Kidney capillary endothelial cell (primary cell): Measurements from ENCODE around the gene PREP.
"Not testable (repeated sequence)": the region's sequence is repeated elsewhere in the genome, so short reads cannot be mapped to it uniquely, and the experiment has no call there.

ENCODE experiments used
- DNase-seq: peaks from one replicate; pipeline ENCODE4 v3.0.0-alpha.2; 2018; ENCODE audit warnings: low spot score

Gene PREP

GRCh38 chr6:105344881-105345370 is 58.0 kb downstream of the PREP start:
- DNase-seq: no peak

DNA sequence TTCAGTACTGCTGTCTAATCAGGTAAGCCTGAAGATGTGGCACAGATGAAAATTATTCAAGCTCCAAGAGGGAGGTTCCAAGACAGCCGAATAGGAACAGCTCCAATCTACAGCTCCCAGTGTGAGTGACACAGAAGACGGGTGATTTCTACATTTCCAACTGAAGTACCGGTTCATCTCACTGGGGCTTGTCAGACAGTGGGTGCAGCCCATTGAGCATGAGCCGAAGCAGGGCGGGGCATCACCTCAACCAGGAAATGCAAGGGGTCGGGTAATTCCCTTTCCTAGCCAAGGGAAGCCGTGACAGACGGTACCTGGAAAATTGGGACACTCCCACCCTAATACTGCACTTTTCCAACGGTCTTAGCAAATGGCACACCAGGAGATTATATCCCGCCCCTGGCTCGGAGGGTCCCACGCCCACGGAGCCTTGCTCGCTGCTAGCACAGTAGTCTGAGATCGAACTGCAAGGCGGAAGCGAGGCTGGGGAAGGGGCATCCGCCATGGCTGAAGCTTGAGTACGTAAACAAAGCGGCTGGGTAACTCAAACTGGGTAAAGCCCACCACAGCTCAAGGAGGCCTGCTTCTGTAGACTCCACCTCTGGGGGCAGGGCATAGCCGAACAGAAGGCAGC is 64.4 kb downstream of the PREP start:
- DNase-seq: not testable (repeated sequence)

DNA sequence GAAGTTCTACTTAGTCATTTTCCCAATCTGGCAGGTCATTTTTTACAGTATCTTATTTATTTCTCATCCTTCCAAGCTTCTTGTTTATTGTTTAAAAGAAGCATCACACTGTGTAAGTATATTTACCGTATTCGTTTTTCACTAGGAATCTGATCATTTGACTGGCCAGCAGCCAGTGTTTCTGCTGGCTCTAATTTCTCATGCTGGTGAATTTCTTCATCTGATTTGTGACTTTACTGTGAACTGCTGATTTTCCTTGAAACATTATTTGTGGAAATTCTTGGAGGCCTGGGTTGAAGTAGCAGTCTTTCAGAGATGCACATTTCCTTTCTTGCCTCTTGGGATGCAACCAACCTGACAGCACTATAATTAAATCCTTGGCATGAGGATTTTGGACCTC is 65.9 kb downstream of the PREP start:
- no peak for DNase-seq

DNA sequence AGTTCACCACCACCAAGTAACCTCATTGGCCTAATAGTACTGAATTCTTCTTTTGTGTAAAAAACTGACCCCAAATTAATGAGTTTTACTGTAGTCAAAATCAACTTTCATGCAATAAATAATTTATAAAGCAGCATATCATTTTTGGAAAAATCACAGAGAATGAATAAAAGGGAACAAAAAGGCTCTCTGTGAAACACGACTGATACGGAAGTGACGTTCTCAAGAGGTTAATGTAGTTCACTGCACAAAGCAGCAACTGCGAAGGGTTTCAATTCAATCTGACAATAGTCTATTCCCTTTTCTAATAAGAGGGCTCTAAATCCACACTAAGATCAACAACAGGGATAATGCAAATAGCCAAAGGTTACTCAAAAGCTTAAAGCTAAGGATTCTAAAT is 70.3 kb downstream of the PREP start:
- no peak for DNase-seq

GRCh38 chr6:105331927-105332326 is 71.0 kb downstream of the PREP start:
- no peak for DNase-seq

DNA sequence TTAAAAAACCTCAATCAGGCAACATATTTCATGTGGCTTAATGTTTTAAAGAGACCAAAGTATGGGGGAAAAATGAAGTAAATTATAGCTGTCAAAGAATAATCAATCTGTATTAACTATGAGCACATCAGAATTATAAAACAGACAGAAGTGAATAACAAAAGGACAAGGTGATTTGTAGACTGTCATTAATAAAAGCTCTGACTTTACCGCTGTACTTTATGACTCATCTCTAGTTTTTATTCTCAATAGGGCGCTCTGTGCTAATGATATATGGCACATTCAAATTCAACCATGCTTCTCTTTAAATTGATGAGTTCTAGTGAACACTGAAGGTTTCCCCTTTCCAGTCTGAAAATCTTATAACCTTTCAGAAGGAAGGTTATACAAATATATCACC is 72.0 kb downstream of the PREP start:
- DNase-seq: no peak

- no peak for DNase-seq
These were observed 72.5 kb downstream of the PREP start for GRCh38 chr6:105330364-105330763.

GRCh38 chr6:105326833-105327770 is 75.8 kb downstream of the PREP start:
- no peak for DNase-seq

- no peak for DNase-seq
These were observed 76.7 kb downstream of the PREP start for GRCh38 chr6:105326216-105326615.

- no peak for DNase-seq
These were observed 78.4 kb downstream of the PREP start for GRCh38 chr6:105324386-105324950.

DNA sequence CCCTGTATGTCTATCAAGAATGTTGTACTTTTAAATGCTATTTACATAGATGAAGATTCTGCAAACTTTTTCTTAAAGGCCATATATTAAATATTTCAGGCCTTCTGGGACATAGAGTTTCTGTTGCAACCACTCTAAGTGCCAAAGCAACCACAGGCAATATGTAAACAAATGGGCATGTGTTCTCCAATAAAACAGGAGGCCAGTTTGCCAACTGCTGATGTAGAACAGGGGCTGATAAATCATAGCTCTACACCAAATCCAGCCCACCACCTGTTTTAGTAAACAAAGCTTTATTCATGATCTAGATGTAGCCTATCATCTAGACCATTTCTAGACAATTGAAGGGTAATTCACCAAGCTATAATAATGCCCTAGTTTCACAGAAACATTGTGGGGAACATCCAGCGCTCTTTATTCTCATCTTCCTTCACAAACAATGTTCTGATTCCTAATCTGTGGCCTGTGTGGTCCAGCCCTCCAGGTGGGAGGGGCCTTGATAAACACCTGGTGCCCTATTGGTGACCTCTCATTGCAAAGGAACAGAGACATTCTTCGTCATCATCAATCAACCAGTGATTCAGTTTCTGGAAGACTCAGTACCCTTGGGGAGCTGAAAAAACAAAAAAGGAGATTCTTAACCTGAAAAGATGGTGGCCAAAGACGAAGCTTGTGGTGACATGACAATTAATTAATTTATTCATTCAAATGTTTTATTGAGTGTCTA is 80.2 kb downstream of the PREP start:
- DNase-seq: no peak

- DNase-seq: no peak
These were observed 81.2 kb downstream of the PREP start for GRCh38 chr6:105321728-105322127.

DNA sequence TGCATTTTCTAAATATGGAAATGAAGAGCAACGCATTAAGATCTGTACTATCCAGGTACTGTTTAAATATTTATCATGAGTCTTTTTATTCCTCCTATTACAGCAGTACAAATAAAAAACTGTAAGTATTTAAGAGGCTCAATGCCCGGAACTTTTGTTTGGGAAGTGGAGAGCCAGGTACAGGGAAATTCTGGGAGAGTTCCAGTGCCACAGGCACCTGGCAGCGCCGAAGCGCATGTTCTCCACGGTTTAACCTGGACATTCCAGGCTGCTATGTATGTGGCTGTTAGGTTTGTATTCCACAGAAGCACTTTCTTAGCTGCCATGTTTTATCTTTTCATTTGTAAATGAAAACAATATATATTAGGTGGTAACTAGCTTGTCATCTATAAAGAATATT is 81.7 kb downstream of the PREP start:
- DNase-seq: no peak

GRCh38 chr6:105320765-105321164 is 82.1 kb downstream of the PREP start:
- DNase-seq: no peak

- DNase-seq: no peak
These were observed 82.6 kb downstream of the PREP start for GRCh38 chr6:105320271-105320670.

DNA sequence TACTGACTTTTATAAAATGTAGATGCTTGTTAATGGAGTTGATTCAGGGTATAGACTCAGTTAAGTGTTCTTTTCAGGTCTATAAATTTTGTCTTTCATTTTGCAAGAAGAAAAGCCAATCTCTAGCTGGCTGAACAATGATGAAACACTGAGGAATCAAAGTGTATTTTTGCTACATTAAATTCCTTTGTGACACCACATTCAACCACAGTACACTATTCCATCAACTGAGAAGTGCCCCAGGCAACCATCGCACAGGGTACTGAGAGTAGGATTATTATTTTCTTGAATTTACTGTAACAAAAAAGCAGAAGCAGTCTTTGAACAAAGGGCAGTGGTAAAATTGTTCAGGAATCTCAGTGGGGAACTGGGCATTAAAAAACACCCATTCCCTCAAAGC is 83.6 kb downstream of the PREP start:
- no peak for DNase-seq

DNA sequence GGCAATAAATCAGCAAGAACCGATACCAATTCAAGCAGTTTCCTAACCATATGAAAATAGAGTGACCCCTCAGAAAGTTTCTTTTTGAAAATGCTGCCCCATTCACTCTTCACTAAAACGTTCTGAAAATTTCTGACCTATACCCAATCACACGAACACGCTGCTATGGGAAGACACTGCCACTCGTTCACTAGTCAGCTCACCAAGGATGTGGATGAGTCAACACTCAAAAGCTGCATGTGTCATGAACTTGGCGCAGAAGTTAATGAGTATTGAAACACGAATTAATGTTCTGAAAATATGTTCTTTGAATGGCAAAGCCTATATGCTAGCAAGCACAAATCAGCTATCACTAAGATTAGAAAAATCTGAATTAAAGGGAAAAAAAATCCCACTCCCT is 84.2 kb downstream of the PREP start:
- DNase-seq: no peak

GRCh38 chr6:105317607-105318533 is 85.0 kb downstream of the PREP start:
- DNase-seq: no peak

DNA sequence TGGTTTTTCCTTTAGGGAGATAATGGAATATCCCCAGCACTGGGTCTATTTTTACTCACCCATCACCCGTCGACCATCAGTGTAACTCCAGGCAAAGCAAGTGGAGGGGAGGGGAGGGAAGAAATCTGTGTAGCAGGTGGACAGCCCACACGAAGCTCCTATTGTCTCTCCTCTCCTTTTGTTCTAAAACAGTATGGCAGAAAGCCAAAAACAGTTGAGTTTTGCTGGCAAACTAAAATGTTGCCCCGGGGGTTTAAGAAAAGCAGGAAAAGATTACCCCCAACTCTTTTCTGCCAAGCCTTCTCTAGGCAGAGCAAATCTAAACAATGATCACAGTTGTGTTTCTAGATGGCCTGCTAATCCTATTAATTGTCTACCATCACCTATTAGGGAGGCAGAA is 89.7 kb downstream of the PREP start:
- DNase-seq: no peak

DNA sequence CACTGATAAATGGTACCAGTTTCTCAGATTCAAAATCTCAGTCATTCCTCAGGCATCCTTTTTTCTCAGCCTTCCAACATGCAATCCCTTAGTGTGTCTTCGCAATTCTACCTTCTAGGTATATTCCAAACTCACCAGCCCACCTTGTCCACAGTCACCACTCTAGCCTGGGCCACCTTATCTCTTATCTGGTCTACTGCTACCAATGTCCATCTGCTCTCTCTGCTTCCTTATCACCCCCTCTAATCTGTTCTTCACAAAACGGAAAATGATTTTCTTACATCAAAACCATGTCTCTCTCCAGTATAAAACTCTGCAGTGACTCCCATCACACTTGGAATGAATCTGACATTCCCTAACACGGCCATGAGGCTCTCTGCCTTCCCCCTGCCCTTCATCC is 91.9 kb downstream of the PREP start:
- DNase-seq: no peak

GRCh38 chr6:105310371-105310770 is 92.5 kb downstream of the PREP start:
- no peak for DNase-seq
